Measurements from ENCODE around the gene OSTF1. TPM values are rescaled to one million over a fixed set of nuclear protein-coding genes. Genes with fewer than 3 reads are reported as not detected.

OSTF1 gene
- total RNA-seq, 4 donors from 2014 or later, result 3.3 to 54.4 (median 32.2) TPM

DNA sequence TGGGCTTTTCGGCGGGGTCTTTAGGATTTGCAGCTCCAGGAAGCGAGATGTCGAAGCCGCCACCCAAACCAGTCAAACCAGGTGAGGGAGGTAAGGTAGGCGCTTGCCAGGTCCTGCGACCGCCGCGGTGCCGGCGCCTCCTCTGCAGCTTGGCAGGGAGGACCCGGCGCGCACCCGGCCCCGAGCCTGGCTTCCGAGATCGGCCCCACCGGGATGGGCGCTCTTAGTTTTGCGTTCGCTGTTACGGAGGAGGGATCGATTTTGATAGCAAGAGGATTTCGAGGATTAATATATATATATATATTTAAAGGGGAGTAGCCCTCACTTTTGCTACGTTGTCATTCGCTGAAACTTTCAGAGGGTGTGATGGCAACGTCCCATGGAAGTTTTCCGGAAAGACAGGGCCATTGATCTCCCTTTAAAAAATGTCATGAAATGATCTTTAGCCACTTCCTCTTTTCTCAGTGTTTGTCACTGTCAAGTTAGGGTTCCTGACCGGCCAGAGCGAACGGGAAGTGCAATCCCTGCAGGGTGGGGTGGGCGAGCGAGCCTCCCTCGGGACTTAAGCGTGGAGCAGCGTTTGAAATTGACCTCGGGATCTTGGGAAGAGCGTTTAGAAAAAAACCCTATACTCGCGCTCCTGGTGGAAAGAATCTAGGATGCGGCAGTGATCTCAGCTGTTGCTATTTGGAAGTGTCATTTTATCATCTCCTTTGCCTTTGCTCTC is 495 bp downstream of the OSTF1 start:
- intact Hi-C loops (cut with DNase I; ENCODE audit: low total_unique reads), result loop anchor here (10.0 kb wide), 1 partner anchor 134 kb away; the partner anchor contains the start of gene C9orf40
- peak; percentile 55 to 57 for DNase-seq

DNA sequence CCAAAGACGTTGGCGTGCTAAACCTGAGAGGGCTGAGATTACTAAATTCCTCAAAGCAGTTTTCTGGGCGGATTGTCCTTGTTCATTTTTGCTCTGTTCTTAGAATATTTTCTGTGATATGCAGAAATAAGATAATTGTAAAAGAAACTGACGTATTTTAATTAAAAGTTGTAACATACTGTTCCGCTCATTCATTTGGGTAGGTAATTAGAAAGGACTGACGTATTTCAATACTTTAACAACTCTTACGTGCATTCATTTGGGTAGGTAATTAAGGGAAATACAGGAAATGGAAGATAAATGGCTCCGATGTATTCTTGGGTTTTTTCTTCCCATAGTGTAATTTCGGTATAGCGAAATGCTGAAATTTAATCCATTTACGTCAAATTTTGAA is 1.1 kb downstream of the OSTF1 start:
- H3K4me3 ChIP-seq, result peak overlapping the region; percentile 85 to 96
- H3K27ac ChIP-seq, result peak overlapping the region; percentile 93 to 96
- intact Hi-C loops (cut with DNase I; ENCODE audit: low total_unique reads), result loop anchor here (10.0 kb wide), 1 partner anchor 135 kb away; the partner anchor contains the start of gene C9orf40
- DNase-seq, result no peak
- H3K4me1 ChIP-seq, result peaks cover 0 to 9% of the 10 kb centered on the region in 2 donors
- TF ChIP-seq, protein P1, sequence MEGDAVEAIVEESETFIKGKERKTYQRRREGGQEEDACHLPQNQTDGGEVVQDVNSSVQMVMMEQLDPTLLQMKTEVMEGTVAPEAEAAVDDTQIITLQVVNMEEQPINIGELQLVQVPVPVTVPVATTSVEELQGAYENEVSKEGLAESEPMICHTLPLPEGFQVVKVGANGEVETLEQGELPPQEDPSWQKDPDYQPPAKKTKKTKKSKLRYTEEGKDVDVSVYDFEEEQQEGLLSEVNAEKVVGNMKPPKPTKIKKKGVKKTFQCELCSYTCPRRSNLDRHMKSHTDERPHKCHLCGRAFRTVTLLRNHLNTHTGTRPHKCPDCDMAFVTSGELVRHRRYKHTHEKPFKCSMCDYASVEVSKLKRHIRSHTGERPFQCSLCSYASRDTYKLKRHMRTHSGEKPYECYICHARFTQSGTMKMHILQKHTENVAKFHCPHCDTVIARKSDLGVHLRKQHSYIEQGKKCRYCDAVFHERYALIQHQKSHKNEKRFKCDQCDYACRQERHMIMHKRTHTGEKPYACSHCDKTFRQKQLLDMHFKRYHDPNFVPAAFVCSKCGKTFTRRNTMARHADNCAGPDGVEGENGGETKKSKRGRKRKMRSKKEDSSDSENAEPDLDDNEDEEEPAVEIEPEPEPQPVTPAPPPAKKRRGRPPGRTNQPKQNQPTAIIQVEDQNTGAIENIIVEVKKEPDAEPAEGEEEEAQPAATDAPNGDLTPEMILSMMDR (IDR thresholded peaks at IDR 0.05), result no peak
- TF ChIP-seq POLR2A (IDR thresholded peaks at IDR 0.05), result no peak
- no peaks in the 10 kb centered on the region for H3K27me3 ChIP-seq
- no peaks in the 10 kb centered on the region for H3K36me3 ChIP-seq
- no peaks in the 10 kb centered on the region for H3K9me3 ChIP-seq

More for the DNA sequence above, 495 bp downstream of the OSTF1 start:
- no peak for TF ChIP-seq POLR2A (IDR thresholded peaks at IDR 0.05)
- TF ChIP-seq, protein P1 (IDR thresholded peaks at IDR 0.05), result peak; percentile 18 to 62 (median 48)
- Histone ChIP-seq H3K27me3 (no peaks in the 10 kb centered on the region), H3K4me3 (peak overlapping the region; percentile 85 to 96), H3K4me1 (peaks cover 0 to 9% of the 10 kb centered on the region in 2 donors), H3K36me3 (no peaks in the 10 kb centered on the region), H3K9me3 (no peaks in the 10 kb centered on the region), H3K27ac (peak overlapping the region; percentile 93 to 96)

DNA sequence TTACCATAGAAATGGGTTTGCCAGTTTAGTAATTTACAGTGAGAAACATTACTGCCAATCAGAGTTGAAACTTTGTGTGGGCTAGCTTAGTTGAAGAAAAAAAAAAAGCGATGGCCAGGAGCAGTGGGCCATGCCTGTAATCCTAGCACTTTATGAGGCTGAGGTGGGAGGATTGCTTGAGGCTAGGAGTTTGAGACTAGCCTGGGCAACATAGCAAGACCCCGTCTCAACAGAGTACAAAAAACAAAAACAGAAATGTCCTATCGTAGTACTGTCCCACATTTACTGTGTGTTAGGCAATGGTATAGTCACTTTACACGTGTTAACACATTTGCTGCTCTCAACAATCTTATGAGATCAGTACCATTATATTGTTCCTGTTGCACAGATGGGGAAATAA is 2.3 kb downstream of the OSTF1 start:
- Histone ChIP-seq H3K4me1 (peaks cover 0 to 9% of the 10 kb centered on the region in 2 donors), H3K27me3 (no peaks in the 10 kb centered on the region), H3K36me3 (no peaks in the 10 kb centered on the region), H3K9me3 (no peaks in the 10 kb centered on the region), H3K4me3 (no peak overlapping the region), H3K27ac (peak overlapping the region in 1 of 2 donors; percentile 14)
- intact Hi-C loops (cut with DNase I; ENCODE audit: low total_unique reads), result no loop called here
- TF ChIP-seq, protein P1 (IDR thresholded peaks at IDR 0.05), result no peak
- no peak for TF ChIP-seq POLR2A (IDR thresholded peaks at IDR 0.05)
- DNase-seq, result no peak

DNA sequence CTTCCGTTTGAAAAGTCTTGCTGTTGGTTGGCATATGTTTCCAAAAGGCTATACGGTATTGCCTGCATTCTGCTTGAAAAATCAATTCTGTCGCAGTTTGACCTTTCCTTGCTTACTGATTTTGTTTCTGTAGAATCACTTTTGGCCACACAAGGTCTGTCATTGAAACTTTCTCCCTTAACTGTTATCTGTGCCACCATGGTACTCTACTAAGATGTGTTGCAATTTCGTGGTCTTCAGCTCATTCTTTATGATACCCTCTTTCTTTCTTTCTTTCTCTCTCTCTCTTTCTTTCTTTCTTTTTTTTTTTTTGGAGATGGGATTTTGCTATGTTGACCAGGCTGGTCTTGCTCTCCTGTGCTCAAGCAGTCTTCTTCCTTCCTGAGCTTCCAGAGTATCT is 4.5 kb downstream of the OSTF1 start:
- no peak overlapping the region for H3K27ac ChIP-seq
- H3K4me1 ChIP-seq, result peaks cover 0 to 4% of the 10 kb centered on the region in 2 donors

DNA sequence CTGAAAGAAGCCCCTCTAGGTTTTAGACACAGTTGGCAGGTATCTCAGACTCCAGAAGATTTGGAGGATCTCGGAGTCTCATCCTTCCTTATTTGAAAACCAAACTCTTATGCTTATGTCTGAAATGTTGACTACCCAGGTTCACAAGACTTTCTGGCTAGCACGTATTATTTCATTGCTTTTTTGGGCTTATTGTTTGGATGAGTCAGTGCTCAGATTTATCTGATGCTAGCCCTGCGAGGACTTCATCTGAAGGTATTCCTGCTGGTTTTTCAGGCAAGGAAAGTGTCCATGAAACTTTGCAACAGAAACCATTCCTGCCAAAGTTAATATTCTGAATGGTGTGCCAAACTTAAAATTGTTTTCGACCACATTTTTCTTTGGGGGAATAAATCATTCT is 8.5 kb downstream of the OSTF1 start:
- H3K27me3 ChIP-seq, result no peaks in the 10 kb centered on the region
- no peak for DNase-seq
- no peak for TF ChIP-seq POLR2A (IDR thresholded peaks at IDR 0.05)
- TF ChIP-seq, protein P1 (IDR thresholded peaks at IDR 0.05), result no peak
- H3K4me1 ChIP-seq, result peaks cover 0 to 5% of the 10 kb centered on the region in 2 donors
- no peak overlapping the region for H3K4me3 ChIP-seq
- intact Hi-C loops (cut with DNase I; ENCODE audit: low total_unique reads), result no loop called here
- no peaks in the 10 kb centered on the region for H3K36me3 ChIP-seq
- no peaks in the 10 kb centered on the region for H3K9me3 ChIP-seq
- H3K27ac ChIP-seq, result peak overlapping the region; percentile 55

More for the DNA sequence above, 4.5 kb downstream of the OSTF1 start:
- intact Hi-C loops (cut with DNase I; ENCODE audit: low total_unique reads), result no loop called here
- Histone ChIP-seq H3K27me3 (no peaks in the 10 kb centered on the region), H3K4me3 (no peak overlapping the region), H3K9me3 (no peaks in the 10 kb centered on the region), H3K36me3 (no peaks in the 10 kb centered on the region)
- no peak for TF ChIP-seq POLR2A (IDR thresholded peaks at IDR 0.05)
- DNase-seq, result no peak

All from uterus (tissue), 4 donors.